Adipocyte (in vitro differentiated cells): ENCODE data around the gene PLEKHA6.

Experiments used
- DNase-seq: peaks from one replicate; pipeline ENCODE4 v3.0.0-alpha.2; 2015; ENCODE audit warnings: low read depth
- H3K27me3 ChIP-seq: replicated peaks from 2 replicates; pipeline ENCODE4 v1.7.0; 2013; ENCODE audit warnings: mild to moderate bottlenecking, low read length, moderate library complexity; ENCODE audit not compliant: control insufficient read depth, insufficient read depth
- H3K36me3 ChIP-seq: 2 replicates; pipeline ENCODE4 v1.7.0; 2013; ENCODE audit warnings: low read length, mild to moderate bottlenecking, moderate library complexity; ENCODE audit not compliant: control insufficient read depth, insufficient read depth, severe bottlenecking
- H3K4me1 ChIP-seq: 2 replicates; pipeline ENCODE4 v1.7.0; 2013; ENCODE audit warnings: mild to moderate bottlenecking, low read length, moderate library complexity; ENCODE audit not compliant: control insufficient read depth, insufficient read depth
- H3K4me3 ChIP-seq: 2 replicates; pipeline ENCODE4 v1.7.0; 2013; ENCODE audit warnings: mild to moderate bottlenecking, low read length, moderate library complexity
- H3K9ac ChIP-seq: 2 replicates; pipeline ENCODE4 v1.7.0; 2013; ENCODE audit warnings: mild to moderate bottlenecking, low read length, moderate library complexity
- H3K9me3 ChIP-seq: 2 replicates; pipeline ENCODE4 v1.7.0; 2013; ENCODE audit warnings: mild to moderate bottlenecking, low read length, moderate library complexity; ENCODE audit not compliant: control insufficient read depth

Gene PLEKHA6

GRCh38 chr1:204199579-204199978 is 160.2 kb downstream of the PLEKHA6 start:
- no peak overlapping the region for H3K4me3 ChIP-seq
- peaks cover 76% of the 10 kb centered on the region for H3K27me3 ChIP-seq
- peaks cover 7% of the 10 kb centered on the region for H3K4me1 ChIP-seq
- H3K36me3 ChIP-seq = no peaks in the 10 kb centered on the region
- H3K9ac ChIP-seq = no peak overlapping the region
- no peaks in the 10 kb centered on the region for H3K9me3 ChIP-seq
- no peak for DNase-seq

GRCh38 chr1:204198348-204199340 is 161.1 kb downstream of the PLEKHA6 start:
- Histone ChIP-seq H3K27me3 (peaks cover 74% of the 10 kb centered on the region), H3K4me3 (no peak overlapping the region)
- peak; percentile 55 for DNase-seq

GRCh38 chr1:204197068-204197467 is 162.7 kb downstream of the PLEKHA6 start:
- Histone ChIP-seq H3K9me3 (no peaks in the 10 kb centered on the region), H3K4me3 (no peak overlapping the region), H3K27me3 (peaks cover 71% of the 10 kb centered on the region), H3K36me3 (no peaks in the 10 kb centered on the region), H3K9ac (no peak overlapping the region), H3K4me1 (peaks cover 7% of the 10 kb centered on the region)
- no peak for DNase-seq

More at GRCh38 chr1:204198348-204199340, 161.1 kb downstream of the PLEKHA6 start:
- Histone ChIP-seq H3K36me3 (no peaks in the 10 kb centered on the region), H3K9me3 (no peaks in the 10 kb centered on the region), H3K4me1 (peaks cover 7% of the 10 kb centered on the region), H3K9ac (no peak overlapping the region)

- Histone ChIP-seq H3K4me1 (peaks cover 7% of the 10 kb centered on the region), H3K36me3 (no peaks in the 10 kb centered on the region), H3K27me3 (peaks cover 74% of the 10 kb centered on the region), H3K4me3 (no peak within 1 kb of the TSS), H3K9me3 (no peaks in the 10 kb centered on the region), H3K9ac (no peak within 1 kb of the TSS)
- DNase-seq = no peak
Measured at GRCh38 chr1:204196068-204196795, 163.5 kb downstream of the PLEKHA6 start, which contains the start of gene KISS1. Gene KISS1, minus strand, starts transcription at chr1:204196491. Its CDS starts 3,615 bp downstream, at chr1:204192876.

- no peak for DNase-seq
- Histone ChIP-seq H3K9ac (no peak overlapping the region), H3K4me1 (peaks cover 7% of the 10 kb centered on the region), H3K27me3 (peaks cover 73% of the 10 kb centered on the region), H3K9me3 (no peaks in the 10 kb centered on the region), H3K4me3 (no peak overlapping the region), H3K36me3 (no peaks in the 10 kb centered on the region)
Measured at GRCh38 chr1:204194771-204195170, 165.0 kb downstream of the PLEKHA6 start.

GRCh38 chr1:204194080-204194479 is 165.6 kb downstream of the PLEKHA6 start:
- Histone ChIP-seq H3K9me3 (no peaks in the 10 kb centered on the region), H3K27me3 (peaks cover 74% of the 10 kb centered on the region), H3K4me3 (no peak overlapping the region), H3K4me1 (peaks cover 7% of the 10 kb centered on the region), H3K9ac (no peak overlapping the region), H3K36me3 (no peaks in the 10 kb centered on the region)
- DNase-seq = no peak

- DNase-seq = no peak
- no peak overlapping the region for H3K4me3 ChIP-seq
- H3K27me3 ChIP-seq = peaks cover 82% of the 10 kb centered on the region
- no peak overlapping the region for H3K9ac ChIP-seq
- no peaks in the 10 kb centered on the region for H3K4me1 ChIP-seq
- no peaks in the 10 kb centered on the region for H3K36me3 ChIP-seq
- no peaks in the 10 kb centered on the region for H3K9me3 ChIP-seq
Measured at GRCh38 chr1:204192589-204193352, 167.0 kb downstream of the PLEKHA6 start.

GRCh38 chr1:204192046-204192445 is 167.7 kb downstream of the PLEKHA6 start:
- no peak for DNase-seq
- H3K9me3 ChIP-seq = no peaks in the 10 kb centered on the region
- no peak overlapping the region for H3K9ac ChIP-seq
- H3K4me3 ChIP-seq = no peak overlapping the region
- peaks cover 83% of the 10 kb centered on the region for H3K27me3 ChIP-seq
- no peaks in the 10 kb centered on the region for H3K4me1 ChIP-seq
- no peaks in the 10 kb centered on the region for H3K36me3 ChIP-seq

- H3K9me3 ChIP-seq = no peaks in the 10 kb centered on the region
- H3K27me3 ChIP-seq = peaks cover 83% of the 10 kb centered on the region
- H3K36me3 ChIP-seq = no peaks in the 10 kb centered on the region
- H3K4me1 ChIP-seq = no peaks in the 10 kb centered on the region
- H3K4me3 ChIP-seq = no peak overlapping the region
- DNase-seq = no peak
- H3K9ac ChIP-seq = no peak overlapping the region
Measured at GRCh38 chr1:204191456-204191855, 168.3 kb downstream of the PLEKHA6 start.

GRCh38 chr1:204190212-204191211 is 169.2 kb downstream of the PLEKHA6 start:
- peak; percentile 60 for DNase-seq
- Histone ChIP-seq H3K9ac (no peak overlapping the region), H3K4me1 (no peaks in the 10 kb centered on the region), H3K36me3 (no peaks in the 10 kb centered on the region), H3K4me3 (no peak overlapping the region), H3K9me3 (no peaks in the 10 kb centered on the region), H3K27me3 (peaks cover 82% of the 10 kb centered on the region)
